Thymus (tissue), 11 donors: ENCODE measurements around the gene TYRP1. TPM values are rescaled to one million over a fixed set of nuclear protein-coding genes. Genes with fewer than 3 reads are reported as not detected.

Source experiments
- DNase-seq, 9 donors: peaks; one replicate each; pipeline ENCODE4 v3.0.0-alpha.2; 2013; ENCODE audit warnings: low spot score in 9 of 9, low read depth in 6 of 9, missing footprints in 1 of 9
- H3K27ac ChIP-seq, 2 donors: one replicate each; pipeline ENCODE4 v1.5.1; 2013; ENCODE audit warnings: control low read depth in 1 of 2, low read depth in 1 of 2, low read length in 1 of 2, mild to moderate bottlenecking in 1 of 2, moderate library complexity in 1 of 2
- H3K27me3 ChIP-seq, 2 donors: one replicate each; pipeline ENCODE4 v1.5.1; 2013; ENCODE audit warnings: low read length in 1 of 2; ENCODE audit not compliant: control insufficient read depth in 2 of 2, insufficient read depth in 1 of 2
- H3K36me3 ChIP-seq, 2 donors: one replicate each; pipeline ENCODE4 v1.5.1; 2013; ENCODE audit warnings: low read length in 1 of 2, mild to moderate bottlenecking in 1 of 2, moderate library complexity in 1 of 2; ENCODE audit not compliant: control insufficient read depth in 2 of 2, insufficient read depth in 2 of 2
- H3K4me1 ChIP-seq, 2 donors: one replicate each; pipeline ENCODE4 v1.5.1; 2013; ENCODE audit warnings: low read length in 2 of 2; ENCODE audit not compliant: control insufficient read depth in 2 of 2, insufficient read depth in 2 of 2
- H3K4me3 ChIP-seq, 2 donors: one replicate each; pipeline ENCODE4 v1.5.1; 2013; ENCODE audit warnings: low read length in 2 of 2, control low read depth in 1 of 2, mild to moderate bottlenecking in 1 of 2
- H3K9me3 ChIP-seq, 2 donors: one replicate each; pipeline ENCODE4 v1.5.1; 2013; ENCODE audit warnings: low read length in 1 of 2, mild to moderate bottlenecking in 1 of 2; ENCODE audit not compliant: control insufficient read depth in 2 of 2, insufficient read depth in 1 of 2
- WGBS: extraction: QIAGEN DNeasy Blood & Tissue Kit; methylation state at CpG from one replicate; pipeline ENCODE4 v1.1.7; 2013; 5-methylcytosine and 5-hydroxymethylcytosine counted together
- polyA plus RNA-seq: library from polyadenylated mRNA; stranded (reverse); fragments of 200-250 nt; gene quantifications from one replicate; pipeline ENCODE4 v1.2.3, GENCODE V29; 2013
- total RNA-seq: library from RNA; stranded (reverse); fragments of 120-200 nt; gene quantifications from one replicate; pipeline ENCODE4 v1.2.4, GENCODE V29; 2013
- donor health status: healthy.

Gene TYRP1
- total and polyA plus RNA-seq, 2 donors = 0.09 to 0.19 TPM

- H3K27ac ChIP-seq = no peak overlapping the region
- no peak for DNase-seq
- no peak overlapping the region for H3K4me3 ChIP-seq
- no peaks in the 10 kb centered on the region for H3K36me3 ChIP-seq
- no peaks in the 10 kb centered on the region for H3K27me3 ChIP-seq
- 50% methylated on average over 3 of the region's 3 CpGs for WGBS
- no peaks in the 10 kb centered on the region for H3K4me1 ChIP-seq
- no peaks in the 10 kb centered on the region for H3K9me3 ChIP-seq
Measured at GRCh38 chr9:12735665-12736064, 42.5 kb downstream of the TYRP1 start.

DNA sequence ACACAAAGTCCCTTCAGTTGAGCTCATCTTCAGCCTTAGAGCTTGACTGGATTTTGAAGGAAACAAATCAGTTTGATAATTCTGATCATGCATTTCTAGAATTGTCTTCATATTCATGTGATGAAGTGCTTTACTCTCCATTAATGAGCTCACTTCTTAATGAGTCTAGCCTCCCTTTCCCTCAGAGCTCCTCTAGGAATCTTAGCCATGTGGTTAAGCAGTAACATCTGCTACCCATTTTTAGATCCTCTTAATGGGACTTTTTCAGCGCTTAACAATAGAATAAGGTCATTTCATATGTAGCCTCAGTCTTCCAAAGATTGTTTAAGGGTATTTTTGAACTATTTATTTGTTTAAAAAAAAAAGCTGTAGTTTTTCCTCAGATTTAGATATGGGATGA lies 44.7 kb downstream of the TYRP1 start:
- H3K36me3 ChIP-seq = no peaks in the 10 kb centered on the region
- H3K27me3 ChIP-seq = no peaks in the 10 kb centered on the region
- WGBS = 0% methylated on average over 1 of the region's 1 CpG
- no peaks in the 10 kb centered on the region for H3K9me3 ChIP-seq
- H3K4me1 ChIP-seq = no peaks in the 10 kb centered on the region
- H3K4me3 ChIP-seq = no peak overlapping the region
- DNase-seq = no peak
- H3K27ac ChIP-seq = no peak overlapping the region

DNA sequence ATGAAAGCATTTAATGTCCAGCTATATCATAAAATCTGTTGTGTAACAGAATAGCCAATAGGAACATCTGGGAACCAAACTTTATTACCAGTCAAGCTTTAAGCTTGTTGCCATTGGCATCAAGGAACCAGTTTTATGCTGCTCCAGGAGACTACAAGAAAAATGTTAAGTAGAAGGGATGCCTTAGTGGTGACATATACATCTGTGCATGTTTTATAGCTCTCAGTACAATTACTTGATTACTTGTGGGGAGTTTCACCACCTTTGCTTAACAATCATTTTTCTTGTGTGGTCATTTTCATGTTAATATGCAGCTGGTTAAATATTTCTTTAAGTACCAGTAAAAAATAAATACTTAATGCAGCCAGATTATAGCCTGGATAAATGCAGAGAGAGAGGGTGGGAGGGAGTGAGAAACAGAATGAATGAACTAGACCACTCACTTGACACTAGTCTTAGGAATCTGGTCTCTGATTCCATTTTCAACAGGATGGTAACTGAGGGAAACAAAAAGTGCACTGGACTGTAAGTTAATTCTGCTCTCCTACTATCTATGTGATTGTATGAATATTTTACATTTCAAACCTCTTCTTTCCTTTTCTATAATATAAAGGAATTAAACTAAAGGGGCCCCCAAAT lies 45.9 kb downstream of the TYRP1 start:
- no peak overlapping the region for H3K4me3 ChIP-seq
- no peaks in the 10 kb centered on the region for H3K36me3 ChIP-seq
- DNase-seq = no peak
- H3K27ac ChIP-seq = no peak overlapping the region
- no peaks in the 10 kb centered on the region for H3K9me3 ChIP-seq
- H3K27me3 ChIP-seq = no peaks in the 10 kb centered on the region
- no peaks in the 10 kb centered on the region for H3K4me1 ChIP-seq

- H3K4me3 ChIP-seq = no peak overlapping the region
- no peaks in the 10 kb centered on the region for H3K27me3 ChIP-seq
- H3K36me3 ChIP-seq = no peaks in the 10 kb centered on the region
- DNase-seq = no peak
- 91% methylated on average over 2 of the region's 2 CpGs for WGBS
- no peaks in the 10 kb centered on the region for H3K9me3 ChIP-seq
- H3K27ac ChIP-seq = no peak overlapping the region
- H3K4me1 ChIP-seq = no peaks in the 10 kb centered on the region
Measured at GRCh38 chr9:12740845-12741244, 47.7 kb downstream of the TYRP1 start.

DNA sequence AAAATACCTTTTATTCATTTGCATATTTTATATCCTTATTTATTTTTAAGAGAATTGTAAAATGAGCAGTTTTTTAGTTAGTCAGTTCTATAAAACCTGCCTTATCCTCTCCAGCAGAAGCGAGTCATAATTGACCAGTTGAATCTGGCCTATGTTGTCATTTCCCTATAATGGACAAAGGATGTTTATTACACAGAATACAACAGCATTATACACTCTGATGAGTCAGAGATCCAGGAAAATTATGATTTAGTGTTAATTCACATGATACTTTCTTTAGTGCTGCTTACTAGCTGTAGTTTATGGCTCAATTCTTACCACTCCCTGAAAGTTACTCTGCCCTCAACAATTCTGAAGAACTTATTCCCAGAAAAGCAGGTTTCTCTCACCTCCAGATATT lies 54.8 kb downstream of the TYRP1 start:
- no peak for DNase-seq
- WGBS = 90% methylated on average over 1 of the region's 1 CpG
- Histone ChIP-seq H3K4me1 (no peaks in the 10 kb centered on the region), H3K27ac (no peak overlapping the region), H3K4me3 (no peak overlapping the region), H3K9me3 (no peaks in the 10 kb centered on the region), H3K27me3 (no peaks in the 10 kb centered on the region), H3K36me3 (no peaks in the 10 kb centered on the region)

GRCh38 chr9:12748954-12749353 lies 55.8 kb downstream of the TYRP1 start:
- no peaks in the 10 kb centered on the region for H3K27me3 ChIP-seq
- DNase-seq = no peak
- H3K9me3 ChIP-seq = no peaks in the 10 kb centered on the region
- H3K4me3 ChIP-seq = no peak overlapping the region
- H3K36me3 ChIP-seq = no peaks in the 10 kb centered on the region
- H3K27ac ChIP-seq = no peak overlapping the region
- no peaks in the 10 kb centered on the region for H3K4me1 ChIP-seq

DNA sequence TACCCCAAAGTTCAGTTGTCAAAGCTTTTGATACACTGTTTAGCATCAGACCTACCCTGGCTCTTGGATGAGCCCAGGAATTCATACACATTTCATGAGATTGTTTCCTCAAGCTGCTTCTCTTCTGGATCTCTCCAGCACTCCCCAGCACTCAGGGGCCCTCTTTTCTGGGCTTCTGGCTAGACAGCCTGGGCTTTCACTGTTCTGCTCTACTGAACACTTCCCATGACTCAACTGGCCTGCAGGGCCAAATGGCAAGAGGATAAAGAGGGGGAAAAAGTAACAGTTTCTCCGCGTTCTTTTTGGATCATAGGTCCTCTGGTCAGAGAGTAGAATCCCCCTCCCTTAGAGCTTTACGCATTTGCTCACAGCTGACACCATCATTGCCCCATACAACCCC lies 60.7 kb downstream of the TYRP1 start:
- 89% methylated on average over 3 of the region's 3 CpGs for WGBS
- Histone ChIP-seq H3K9me3 (no peaks in the 10 kb centered on the region), H3K36me3 (no peaks in the 10 kb centered on the region), H3K27me3 (no peaks in the 10 kb centered on the region), H3K27ac (no peak overlapping the region), H3K4me1 (no peaks in the 10 kb centered on the region), H3K4me3 (no peak overlapping the region)
- DNase-seq = no peak

GRCh38 chr9:12759761-12760160 lies 66.6 kb downstream of the TYRP1 start:
- DNase-seq = no peak
- 92% methylated on average over 1 of the region's 1 CpG for WGBS
- no peak overlapping the region for H3K27ac ChIP-seq
- no peak overlapping the region for H3K4me3 ChIP-seq
- H3K36me3 ChIP-seq = no peaks in the 10 kb centered on the region
- H3K9me3 ChIP-seq = no peaks in the 10 kb centered on the region
- H3K27me3 ChIP-seq = no peaks in the 10 kb centered on the region
- no peaks in the 10 kb centered on the region for H3K4me1 ChIP-seq
